GM23248 (cell line): ENCODE results near the gene CCL27. TPM values are rescaled to one million over a fixed set of nuclear protein-coding genes. Genes with fewer than 3 reads are reported as not detected.

ENCODE experiments used
- DNase-seq: peaks from one replicate; pipeline ENCODE4 v3.0.0-alpha.2; 2015
- H2AFZ ChIP-seq: fragments of 200-600 bp; sonication (generic); 2 replicates; pipeline ENCODE4 v1.6.1; 2016; ENCODE audit warnings: antibody characterized with exemption
- H3F3A ChIP-seq: fragments of 200-600 bp; sonication (generic); 2 replicates; pipeline ENCODE4 v1.6.1; 2016; ENCODE audit warnings: mild to moderate bottlenecking, antibody characterized with exemption, mixed run types; ENCODE audit not compliant: insufficient read depth
- H3K27ac ChIP-seq: fragments of 200-600 bp; sonication (generic); 2 replicates; pipeline ENCODE4 v1.5.1; 2016; ENCODE audit warnings: mild to moderate bottlenecking
- H3K27me3 ChIP-seq: fragments of 200-600 bp; sonication (generic); replicated peaks from 2 replicates; pipeline ENCODE4 v1.6.1; 2016; ENCODE audit warnings: mild to moderate bottlenecking; ENCODE audit not compliant: insufficient read depth
- H3K36me3 ChIP-seq: fragments of 200-600 bp; sonication (generic); 2 replicates; pipeline ENCODE4 v1.6.1; 2016; ENCODE audit warnings: low read depth, mild to moderate bottlenecking
- H3K4me1 ChIP-seq: fragments of 200-600 bp; sonication (generic); 2 replicates; pipeline ENCODE4 v1.6.1; 2016; ENCODE audit warnings: mild to moderate bottlenecking; ENCODE audit not compliant: insufficient read depth
- H3K4me2 ChIP-seq: fragments of 200-600 bp; sonication (generic); one replicate; pipeline ENCODE4 v1.6.1; 2016; ENCODE audit warnings: mild to moderate bottlenecking; ENCODE audit not compliant: unreplicated experiment
- H3K4me3 ChIP-seq: fragments of 200-600 bp; sonication (generic); 2 replicates; pipeline ENCODE4 v1.5.1; 2016; ENCODE audit warnings: mild to moderate bottlenecking
- H3K79me2 ChIP-seq: fragments of 200-600 bp; sonication (generic); 2 replicates; pipeline ENCODE4 v1.6.1; 2016; ENCODE audit warnings: mild to moderate bottlenecking; ENCODE audit not compliant: insufficient read depth
- H3K9ac ChIP-seq: fragments of 200-600 bp; sonication (generic); 2 replicates; pipeline ENCODE4 v1.6.1; 2016; ENCODE audit warnings: mild to moderate bottlenecking
- H3K9me2 ChIP-seq: fragments of 200-600 bp; sonication (generic); 2 replicates; pipeline ENCODE4 v1.6.1; 2016; ENCODE audit warnings: mixed run types, mild to moderate bottlenecking, moderate library complexity; ENCODE audit not compliant: insufficient read depth
- H3K9me3 ChIP-seq: fragments of 200-600 bp; sonication (generic); one replicate; pipeline ENCODE4 v1.6.1; 2017; ENCODE audit warnings: low read depth
- H4K20me1 ChIP-seq: fragments of 200-600 bp; sonication (generic); 2 replicates; pipeline ENCODE4 v1.6.0; 2016; ENCODE audit not compliant: insufficient read depth
- EZH2 ChIP-seq: fragments of 200-600 bp; sonication (generic); IDR thresholded peaks from 2 replicates; pipeline ENCODE4 v1.6.1; 2018; ENCODE audit warnings: antibody characterized with exemption, mild to moderate bottlenecking; ENCODE audit not compliant: insufficient read depth, poor library complexity, severe bottlenecking
- EZH2phosphoT487 ChIP-seq: fragments of 200-600 bp; sonication (generic); IDR thresholded peaks from 2 replicates; pipeline ENCODE4 v1.6.1; 2018; ENCODE audit warnings: antibody characterized with exemption, moderate library complexity, mild to moderate bottlenecking, low read depth; ENCODE audit not compliant: insufficient read depth
- WGBS, 2 experiments: methylation state at CpG; one replicate each; pipeline ENCODE4 v1.1.6; 2015 to 2017; ENCODE audit warnings: low lambda C conversion rate in 2 of 2, low coverage in 1 of 2; ENCODE audit errors: missing lambda C conversion rate in 2 of 2; 5-methylcytosine and 5-hydroxymethylcytosine counted together
- in situ Hi-C: fragments of 300-500 bp; cut with MboI; formaldehyde crosslinking; loops from 2 replicates; pipeline ENCODE4 v1.15.0; 2020
- polyA plus RNA-seq: library from polyadenylated mRNA; unstranded; fragments of >200 nt; fragmentation: Nextera tagmentation; extraction: Ambion mirVana; gene quantifications from 2 replicates; pipeline ENCODE4 v1.2.1, GENCODE V29; 2016
- total RNA-seq: library from RNA; depleted of rRNA; stranded (reverse); fragments of >200 nt; shearing (Covaris generic); gene quantifications from 2 replicates; pipeline ENCODE4 v1.2.3, GENCODE V29; 2014

Gene CCL27
- total and polyA plus RNA-seq, 2 experiments from 2014 or later, result 0.50 TPM; not detected in 1

- H3K4me1 ChIP-seq, result peaks cover 3% of the 10 kb centered on the region; the same call in 1 of the 2 replicates
- no peaks in the 10 kb centered on the region for H3K9me3 ChIP-seq
- no peak overlapping the region for H3K9ac ChIP-seq
- no peak for TF ChIP-seq EZH2
- TF ChIP-seq EZH2phosphoT487, result no peak
- in situ Hi-C loops, result no loop called here
- H3K27ac ChIP-seq, result peak overlapping the region; percentile 14; the same call in 1 of the 2 replicates
- no peak overlapping the region for H3K4me2 ChIP-seq
- H3F3A ChIP-seq, result peaks cover 12% of the 10 kb centered on the region; the same call in 1 of the 2 replicates
- DNase-seq, result peak; percentile 86
- H2AFZ ChIP-seq, result no peak overlapping the region; the same call in 1 of the 2 replicates
- H4K20me1 ChIP-seq, result no peaks in the 10 kb centered on the region
- no peaks in the 10 kb centered on the region for H3K9me2 ChIP-seq
- no peaks in the 10 kb centered on the region for H3K36me3 ChIP-seq
- H3K4me3 ChIP-seq, result no peak overlapping the region
- no peaks in the 10 kb centered on the region for H3K79me2 ChIP-seq
- no peaks in the 10 kb centered on the region for H3K27me3 ChIP-seq
- 34 to 43% methylated on average over 9 to 10 of the region's 10 CpGs for WGBS, 2 experiments
Measured at GRCh38 chr9:34675048-34675714, 12.7 kb upstream of the CCL27 start.

GRCh38 chr9:34674440-34674839, 12.0 kb upstream of the CCL27 start:
- H3K36me3 ChIP-seq, result no peaks in the 10 kb centered on the region
- no peaks in the 10 kb centered on the region for H3K27me3 ChIP-seq
- peaks cover 3% of the 10 kb centered on the region; the same call in 1 of the 2 replicates for H3K4me1 ChIP-seq
- H4K20me1 ChIP-seq, result no peaks in the 10 kb centered on the region
- WGBS, 2 experiments, result 68 to 72% methylated on average over 3 of the region's 3 CpGs
- TF ChIP-seq EZH2 (no peak), EZH2phosphoT487 (no peak)
- no peak for DNase-seq
- H3K4me3 ChIP-seq, result no peak overlapping the region
- no peaks in the 10 kb centered on the region for H3K9me3 ChIP-seq
- no peaks in the 10 kb centered on the region for H3K9me2 ChIP-seq
- H3K27ac ChIP-seq, result no peak overlapping the region
- H3K9ac ChIP-seq, result no peak overlapping the region
- H3K79me2 ChIP-seq, result no peaks in the 10 kb centered on the region
- in situ Hi-C loops, result no loop called here
- H2AFZ ChIP-seq, result no peak overlapping the region
- no peak overlapping the region for H3K4me2 ChIP-seq
- H3F3A ChIP-seq, result peaks cover 12% of the 10 kb centered on the region; the same call in 1 of the 2 replicates

DNA sequence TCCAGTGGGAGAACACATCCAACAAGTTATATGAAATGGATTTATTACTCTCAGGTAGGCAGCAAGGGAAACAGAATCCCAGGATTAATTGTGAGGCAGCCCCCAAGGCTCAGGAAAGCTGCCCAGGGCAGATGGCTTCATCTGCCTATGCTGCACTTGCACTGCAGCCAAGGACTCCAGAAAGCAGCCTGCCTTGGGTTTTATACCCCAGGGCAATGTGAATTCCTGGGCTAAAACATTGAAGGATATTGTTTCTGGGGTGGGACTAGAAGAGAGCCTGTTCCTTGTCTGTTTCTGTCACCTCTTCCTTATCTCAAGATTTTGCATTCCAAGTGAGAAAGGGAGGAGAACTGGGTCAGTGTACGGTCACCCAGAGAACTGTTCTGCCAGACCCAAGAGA, 8.8 kb upstream of the CCL27 start:
- Histone ChIP-seq H3K27ac (no peak overlapping the region), H3K9me3 (no peaks in the 10 kb centered on the region), H3K27me3 (no peaks in the 10 kb centered on the region), H3K36me3 (no peaks in the 10 kb centered on the region), H4K20me1 (no peaks in the 10 kb centered on the region), H3K9ac (no peak overlapping the region), H3K4me2 (no peak overlapping the region), H2AFZ (no peak overlapping the region), H3K9me2 (no peaks in the 10 kb centered on the region), H3K4me3 (no peak overlapping the region), H3K4me1 (peaks cover 10% of the 10 kb centered on the region), H3F3A (peaks cover 12% of the 10 kb centered on the region; the same call in 1 of the 2 replicates), H3K79me2 (peaks cover 21% of the 10 kb centered on the region)
- in situ Hi-C loops, result no loop called here
- DNase-seq, result no peak
- TF ChIP-seq EZH2 (no peak), EZH2phosphoT487 (no peak)
- 92 to 94% methylated on average over 1 of the region's 1 CpG for WGBS, 2 experiments

- DNase-seq, result no peak
- H3F3A ChIP-seq, result 0 out of 2 replicates have a peak, but pooled peaks cover 5% of the 10 kb centered on the region
Measured at GRCh38 chr9:34669809-34670562, 7.5 kb upstream of the CCL27 start.

More at GRCh38 chr9:34669809-34670562, 7.5 kb upstream of the CCL27 start:
- 73% methylated on average over 5 of the region's 5 CpGs for WGBS, 2 experiments
- no peak for TF ChIP-seq EZH2
- TF ChIP-seq EZH2phosphoT487, result no peak
- Histone ChIP-seq H2AFZ (no peak overlapping the region), H3K27ac (no peak overlapping the region), H3K4me2 (no peak overlapping the region), H3K4me1 (peaks cover 7% of the 10 kb centered on the region; the same call in 1 of the 2 replicates), H3K4me3 (no peak overlapping the region), H3K9me3 (no peaks in the 10 kb centered on the region), H3K9ac (no peak overlapping the region), H4K20me1 (no peaks in the 10 kb centered on the region), H3K79me2 (peaks cover 25% of the 10 kb centered on the region), H3K27me3 (no peaks in the 10 kb centered on the region), H3K9me2 (no peaks in the 10 kb centered on the region), H3K36me3 (no peaks in the 10 kb centered on the region)
- in situ Hi-C loops, result no loop called here
